Nucleus accumbens (tissue), 56 donors: ENCODE data around the gene FJX1.

Experiments
- DNase-seq, 56 donors: peaks; one replicate each; lab custom pipeline; 2025; lab: John Stamatoyannopoulos, UW

FJX1 gene

GRCh38 chr11:35602979-35603378 is 15.3 kb upstream of the FJX1 start:
- no peak for DNase-seq

DNA sequence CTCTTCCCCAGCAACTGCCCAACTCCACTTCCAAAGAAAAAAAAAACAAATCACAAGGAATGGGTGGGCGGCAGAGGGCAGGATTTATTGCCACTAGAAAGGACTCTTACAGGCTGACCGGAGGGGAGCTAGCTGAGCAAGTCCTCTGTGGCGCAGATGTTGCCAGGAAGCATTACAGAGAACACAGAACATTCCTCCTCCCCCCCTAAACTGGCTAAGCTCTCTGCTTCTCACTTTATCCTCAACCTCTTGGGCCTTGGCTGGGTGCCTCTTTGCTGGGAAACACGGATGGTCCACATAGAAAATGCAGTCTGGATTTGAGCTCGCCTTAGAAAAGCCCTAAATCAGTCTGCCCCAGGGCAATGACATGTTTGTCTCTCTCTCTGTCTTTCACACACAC is 12.6 kb upstream of the FJX1 start:
- DNase-seq: peak in 41 of 56 donors; percentile 10 to 82 (median 35)

- DNase-seq: no peak
These were observed 12.1 kb upstream of the FJX1 start for GRCh38 chr11:35606206-35606605.

DNA sequence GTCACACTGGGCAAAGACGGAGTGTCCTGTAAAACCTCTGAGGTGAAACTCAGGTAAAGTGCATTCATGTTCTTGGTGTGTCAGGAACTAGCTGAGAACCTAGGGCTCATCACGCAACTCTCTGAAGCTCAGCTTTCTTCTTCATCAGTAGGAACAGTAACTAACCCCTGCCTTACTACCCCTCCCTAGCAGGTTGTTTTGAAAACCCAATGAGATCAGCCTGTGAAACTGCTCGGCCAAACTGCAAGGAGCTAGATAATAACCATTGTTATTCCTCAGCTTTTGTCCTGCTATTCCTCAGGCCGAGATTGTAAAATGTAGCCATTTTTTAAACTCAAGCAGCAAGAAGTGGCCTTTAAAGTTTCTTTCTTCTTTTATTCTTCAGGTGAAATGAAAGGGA is 9.8 kb upstream of the FJX1 start:
- no peak for DNase-seq

DNA sequence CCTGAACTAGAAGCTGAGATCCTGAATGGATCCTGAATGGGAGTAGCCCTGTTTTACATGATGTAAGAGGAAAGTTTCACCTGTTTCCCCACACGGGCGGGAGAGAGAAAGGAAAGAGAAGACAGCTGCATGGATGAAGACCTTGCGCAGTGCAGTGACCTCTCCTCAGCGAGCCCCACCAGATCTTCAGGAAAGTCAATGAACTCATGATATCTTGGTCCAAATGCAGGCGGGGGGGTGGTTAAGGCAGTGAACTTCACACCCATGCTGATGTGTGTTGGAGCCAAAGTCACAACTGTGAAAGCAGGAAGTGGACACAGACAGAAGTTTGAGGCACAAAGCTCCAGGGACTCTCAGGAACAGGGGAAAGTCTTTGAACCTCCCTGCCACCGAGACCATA is 8.6 kb upstream of the FJX1 start:
- DNase-seq: no peak

DNA sequence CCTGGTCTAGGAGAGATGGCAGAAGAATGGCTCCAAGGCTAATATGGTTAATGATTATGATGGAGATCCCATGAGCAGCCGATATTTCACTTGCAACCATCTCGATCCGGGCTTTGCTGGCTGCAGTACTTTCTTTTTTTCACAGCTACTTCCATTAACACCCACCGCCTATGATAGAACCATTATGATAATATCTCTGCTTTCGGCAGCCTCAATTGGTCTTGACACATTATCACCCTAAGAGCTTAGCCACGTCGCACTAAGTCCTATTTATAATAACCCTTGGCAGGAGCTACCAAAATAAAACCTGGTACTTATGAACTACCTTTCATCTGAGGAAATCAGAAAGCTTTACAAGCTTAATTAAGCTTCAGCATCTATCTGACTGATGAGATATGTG is 7.6 kb upstream of the FJX1 start:
- no peak for DNase-seq

DNA sequence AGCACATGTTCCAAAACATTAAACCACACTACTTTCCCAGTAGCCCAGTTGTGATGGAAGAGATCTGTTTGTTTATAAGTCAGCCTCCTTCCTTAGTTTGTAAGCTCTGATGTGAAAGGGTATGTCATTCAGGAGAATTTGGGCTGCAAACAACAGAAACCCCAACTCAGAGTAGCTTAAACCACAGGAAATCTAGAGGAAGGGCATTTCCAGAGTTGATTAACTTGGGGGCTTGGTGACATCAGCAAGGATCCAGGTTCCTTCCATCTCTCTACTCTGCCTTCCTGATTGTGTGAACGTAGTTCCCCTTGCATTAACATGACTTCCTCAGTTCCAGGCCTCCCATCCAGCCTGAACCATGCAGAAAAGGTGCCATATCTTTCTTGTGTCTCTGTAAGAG is 6.5 kb upstream of the FJX1 start:
- no peak for DNase-seq

GRCh38 chr11:35614939-35615569 is 3.2 kb upstream of the FJX1 start:
- no peak for DNase-seq

- peak in 44 of 56 donors; percentile 2 to 84 (median 46) for DNase-seq
These were observed 2.0 kb upstream of the FJX1 start for GRCh38 chr11:35615921-35616900.

DNA sequence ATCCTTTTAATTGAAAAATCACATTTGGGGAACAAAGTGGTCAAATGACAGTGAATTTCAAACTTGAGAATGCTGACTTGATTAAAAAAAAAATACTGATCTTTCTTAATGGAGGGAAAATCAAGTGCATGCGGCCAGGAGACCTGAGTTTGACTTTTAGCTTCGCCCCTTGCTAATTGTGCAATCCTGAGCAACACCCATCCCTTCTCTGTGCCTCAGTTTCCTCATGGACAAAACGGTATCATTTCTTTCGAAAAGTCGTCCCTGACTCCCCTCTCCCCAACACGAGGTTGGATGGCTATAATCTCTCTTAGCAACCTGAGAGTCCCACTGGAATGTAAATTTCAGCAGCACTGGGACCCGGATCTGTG is 959 bp upstream of the FJX1 start:
- no peak for DNase-seq

DNA sequence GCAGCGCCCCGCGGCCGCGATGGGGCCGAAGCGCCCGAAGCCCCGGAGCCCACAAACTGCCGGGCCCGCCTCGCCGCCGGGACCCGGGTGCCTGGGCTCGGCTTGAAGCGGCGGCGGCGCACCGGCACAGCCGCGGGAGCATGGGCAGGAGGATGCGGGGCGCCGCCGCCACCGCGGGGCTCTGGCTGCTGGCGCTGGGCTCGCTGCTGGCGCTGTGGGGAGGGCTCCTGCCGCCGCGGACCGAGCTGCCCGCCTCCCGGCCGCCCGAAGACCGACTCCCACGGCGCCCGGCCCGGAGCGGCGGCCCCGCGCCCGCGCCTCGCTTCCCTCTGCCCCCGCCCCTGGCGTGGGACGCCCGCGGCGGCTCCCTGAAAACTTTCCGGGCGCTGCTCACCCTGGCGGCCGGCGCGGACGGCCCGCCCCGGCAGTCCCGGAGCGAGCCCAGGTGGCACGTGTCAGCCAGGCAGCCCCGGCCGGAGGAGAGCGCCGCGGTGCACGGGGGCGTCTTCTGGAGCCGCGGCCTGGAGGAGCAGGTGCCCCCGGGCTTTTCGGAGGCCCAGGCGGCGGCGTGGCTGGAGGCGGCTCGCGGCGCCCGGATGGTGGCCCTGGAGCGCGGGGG is 346 bp downstream of the FJX1 start:
- DNase-seq: peak in 12 of 56 donors; percentile 16 to 61 (median 41)

DNA sequence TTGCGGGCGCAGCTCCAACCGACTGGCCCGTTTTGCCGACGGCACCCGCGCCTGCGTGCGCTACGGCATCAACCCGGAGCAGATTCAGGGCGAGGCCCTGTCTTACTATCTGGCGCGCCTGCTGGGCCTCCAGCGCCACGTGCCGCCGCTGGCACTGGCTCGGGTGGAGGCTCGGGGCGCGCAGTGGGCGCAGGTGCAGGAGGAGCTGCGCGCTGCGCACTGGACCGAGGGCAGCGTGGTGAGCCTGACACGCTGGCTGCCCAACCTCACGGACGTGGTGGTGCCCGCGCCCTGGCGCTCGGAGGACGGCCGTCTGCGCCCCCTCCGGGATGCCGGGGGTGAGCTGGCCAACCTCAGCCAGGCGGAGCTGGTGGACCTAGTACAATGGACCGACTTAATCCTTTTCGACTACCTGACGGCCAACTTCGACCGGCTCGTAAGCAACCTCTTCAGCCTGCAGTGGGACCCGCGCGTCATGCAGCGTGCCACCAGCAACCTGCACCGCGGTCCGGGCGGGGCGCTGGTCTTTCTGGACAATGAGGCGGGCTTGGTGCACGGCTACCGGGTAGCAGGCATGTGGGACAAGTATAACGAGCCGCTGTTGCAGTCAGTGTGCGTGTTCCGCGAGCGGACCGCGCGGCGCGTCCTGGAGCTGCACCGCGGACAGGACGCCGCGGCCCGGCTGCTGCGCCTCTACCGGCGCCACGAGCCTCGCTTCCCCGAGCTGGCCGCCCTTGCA is 1.0 kb downstream of the FJX1 start:
- DNase-seq: peak in 36 of 56 donors; percentile 3 to 61 (median 37)

GRCh38 chr11:35619855-35620640 is 1.8 kb downstream of the FJX1 start:
- DNase-seq: peak in 33 of 56 donors; percentile 7 to 61 (median 24)

GRCh38 chr11:35620795-35621194 is 2.5 kb downstream of the FJX1 start:
- no peak for DNase-seq

- DNase-seq: no peak
These were observed 3.4 kb downstream of the FJX1 start for GRCh38 chr11:35621620-35622019.

GRCh38 chr11:35622070-35622469 is 3.8 kb downstream of the FJX1 start:
- DNase-seq: no peak

DNA sequence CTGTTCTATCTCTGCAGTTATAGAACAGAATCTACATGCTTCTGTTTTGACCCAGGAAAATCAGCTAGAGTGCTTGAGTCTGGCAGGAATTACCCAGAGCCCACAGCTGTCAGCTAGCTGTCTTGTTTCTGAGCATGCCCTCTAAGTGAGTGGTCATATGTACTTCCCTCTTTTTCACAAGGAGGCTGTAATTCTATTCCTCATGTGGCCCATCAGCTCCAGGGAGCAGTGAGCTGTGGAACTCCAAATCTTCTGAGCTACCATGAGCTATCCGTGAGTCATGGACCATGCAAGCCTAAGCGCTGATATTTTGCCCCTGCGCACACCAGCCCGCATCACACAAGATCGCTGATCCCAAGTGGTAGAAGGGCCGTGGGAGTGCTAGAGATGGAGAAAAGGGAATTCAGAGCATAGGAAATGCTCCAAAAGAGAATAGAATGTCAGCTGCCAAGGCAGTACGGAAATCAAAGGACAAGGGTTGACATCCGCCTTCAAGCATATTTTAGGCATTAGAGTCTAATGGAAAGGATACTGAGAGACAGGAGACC is 5.4 kb downstream of the FJX1 start:
- DNase-seq: no peak

DNA sequence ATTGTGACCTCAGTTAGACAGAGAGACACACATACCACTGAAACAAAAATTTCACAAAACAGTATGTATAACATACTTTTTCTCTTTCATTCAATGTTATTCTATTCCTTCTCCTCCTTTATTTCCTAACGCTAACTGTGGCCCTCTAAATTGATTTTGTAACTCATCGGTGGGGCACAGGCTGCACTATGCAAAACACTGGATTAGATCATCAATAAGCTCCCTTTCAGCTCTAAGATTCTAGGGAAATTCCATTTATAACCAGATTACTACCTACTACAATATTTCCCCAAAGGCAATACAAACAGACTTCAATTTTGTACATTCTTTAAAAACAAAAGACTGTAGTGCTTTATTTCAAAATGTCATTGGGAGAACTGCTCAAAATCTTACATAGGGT is 6.1 kb downstream of the FJX1 start:
- DNase-seq: no peak

DNA sequence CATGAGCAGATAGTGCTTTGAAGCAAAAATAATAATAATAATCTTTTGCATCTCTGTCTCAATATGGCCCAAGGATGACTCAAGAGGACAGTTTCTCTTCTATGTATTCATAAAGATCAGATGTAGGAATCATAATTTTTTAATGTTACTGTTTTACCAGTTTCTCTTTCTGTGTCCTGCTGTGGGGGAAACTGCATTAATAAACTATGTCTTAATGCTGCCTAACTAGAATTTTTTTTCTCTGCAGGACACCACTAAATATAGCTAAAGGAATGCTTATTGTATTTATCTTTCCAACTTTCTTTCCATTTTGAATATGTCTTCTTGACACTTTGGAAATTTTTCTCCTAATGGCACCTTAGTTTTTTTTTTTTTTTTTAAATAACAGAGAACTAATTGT is 6.5 kb downstream of the FJX1 start:
- no peak for DNase-seq

- no peak for DNase-seq
These were observed 8.2 kb downstream of the FJX1 start for GRCh38 chr11:35626501-35626900.
